ENCODE measurements around the gene CEP76.
"Not testable (repeated sequence)": the region's sequence is repeated elsewhere in the genome, so short reads cannot be mapped to it uniquely, and the experiment has no call there.

CEP76 gene

GRCh38 chr18:12639990-12640880 lies 62.3 kb downstream of the CEP76 start:
- no peak for DNase-seq

GRCh38 chr18:12638644-12639124 lies 63.8 kb downstream of the CEP76 start:
- no peak for DNase-seq

- no peak for DNase-seq
These were observed 64.5 kb downstream of the CEP76 start for GRCh38 chr18:12637901-12638643.

DNA sequence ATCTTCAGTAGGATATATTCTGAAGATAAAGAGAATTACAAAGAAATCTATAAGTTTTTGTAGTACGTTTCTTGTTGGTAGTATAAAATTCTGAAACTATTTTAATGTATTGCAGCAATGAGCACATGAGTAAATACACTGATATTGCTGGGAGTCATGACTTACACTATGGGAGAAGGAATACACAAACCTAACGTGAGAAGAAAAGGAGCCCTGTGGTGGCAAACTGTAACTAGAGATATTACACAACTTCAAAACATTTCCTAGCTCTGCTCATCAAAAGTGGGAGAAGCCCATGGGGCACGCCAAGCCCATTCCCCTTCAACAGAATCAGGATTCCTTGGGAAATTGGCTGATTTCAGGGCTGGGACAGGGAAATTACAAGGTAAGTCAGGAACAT lies 65.1 kb downstream of the CEP76 start:
- DNase-seq = no peak

GRCh38 chr18:12631831-12632477 lies 70.6 kb downstream of the CEP76 start:
- DNase-seq = no peak

DNA sequence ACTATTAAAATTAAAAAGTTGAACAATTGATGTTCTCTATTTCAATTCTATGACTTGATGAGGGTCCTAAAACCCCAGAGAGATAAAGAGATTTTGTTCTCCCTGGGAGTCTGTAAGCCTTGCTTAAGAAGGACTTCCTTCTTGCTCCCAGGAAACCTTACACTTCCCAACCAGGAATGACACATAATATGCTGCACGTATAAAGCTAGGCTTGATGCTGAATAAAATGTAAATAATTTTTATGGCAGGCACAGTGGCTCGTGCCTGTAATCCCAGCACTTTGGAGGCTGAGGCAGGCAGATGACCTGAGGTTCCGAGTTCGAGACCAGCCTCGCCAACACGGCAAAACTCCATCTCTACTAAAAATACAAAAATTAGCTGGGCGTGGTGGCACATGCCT lies 72.4 kb downstream of the CEP76 start:
- no peak for DNase-seq

DNA sequence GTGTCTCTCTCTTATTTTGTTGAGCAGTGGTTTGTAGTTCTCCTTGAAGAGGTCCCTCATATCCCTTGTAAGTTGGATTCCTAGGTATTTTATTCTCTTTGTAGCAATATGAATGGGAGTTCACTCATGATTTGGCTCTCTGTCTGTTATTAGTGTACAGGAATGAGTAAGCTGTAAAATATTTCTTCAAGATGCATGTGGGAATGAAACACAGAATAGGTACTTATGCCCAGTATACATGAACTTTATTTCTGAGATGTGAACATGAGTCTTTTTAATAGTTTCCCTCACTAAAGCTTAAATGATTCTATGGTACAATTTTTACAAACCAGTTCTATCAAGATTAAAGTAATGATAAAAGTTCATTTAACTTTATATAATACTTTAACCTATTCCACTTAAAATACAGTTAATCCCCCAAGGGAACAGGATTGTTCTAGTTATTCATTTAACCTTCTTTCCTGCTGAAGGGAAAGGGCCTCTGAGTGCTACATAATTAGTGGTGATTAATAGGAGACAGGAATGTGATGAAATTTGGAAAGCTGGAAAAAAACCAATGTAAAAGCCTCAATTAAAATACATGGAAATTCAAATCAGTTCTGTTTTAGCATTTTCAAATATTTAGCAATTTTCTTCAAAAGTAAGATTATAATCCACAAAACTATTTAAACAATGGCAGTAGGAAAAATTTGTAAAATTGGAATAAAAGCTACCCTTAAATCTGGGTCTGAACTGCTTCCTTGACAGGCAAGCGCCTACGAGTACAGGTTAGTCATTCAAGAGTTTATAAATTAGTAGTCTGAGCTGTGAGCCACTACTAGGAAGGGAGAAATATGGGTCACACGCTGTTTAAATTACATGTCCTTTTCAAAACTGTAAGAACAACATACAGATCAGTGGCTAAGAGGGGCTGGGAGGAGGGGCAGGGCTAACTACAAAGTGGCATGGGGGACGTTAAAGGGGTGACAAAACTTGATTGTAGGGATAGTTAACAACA lies 73.5 kb downstream of the CEP76 start:
- DNase-seq = no peak

- not testable (repeated sequence) for DNase-seq
These were observed 75.3 kb downstream of the CEP76 start for GRCh38 chr18:12627199-12627598.

DNA sequence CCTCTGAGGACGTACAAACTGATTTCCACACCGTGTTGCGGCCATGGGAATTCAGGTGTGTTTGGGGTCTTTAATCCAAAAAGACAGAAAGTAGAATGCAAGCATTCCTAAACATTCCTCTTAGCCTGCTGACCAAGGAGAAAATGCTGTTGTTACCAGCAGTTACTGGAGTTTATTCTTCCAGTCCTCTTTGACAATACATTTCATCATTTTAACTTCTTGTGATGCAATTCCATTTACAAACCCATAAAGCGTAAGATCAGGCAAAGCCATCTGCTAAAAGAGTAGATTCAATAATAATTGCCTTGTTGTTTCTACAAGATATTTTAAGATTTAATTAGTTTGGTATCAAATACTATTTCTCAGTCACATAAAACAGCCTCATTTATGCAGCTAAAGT lies 77.3 kb downstream of the CEP76 start:
- DNase-seq = no peak
